GM21381 (cell line): ENCODE data around the gene DMAC2.
A peak's percentile ranks its signal among the peaks of the same experiment; 100 is the strongest.
"Not testable (repeated sequence)": the region's sequence is repeated elsewhere in the genome, so short reads cannot be mapped to it uniquely, and the experiment has no call there.

Experiments
- ATAC-seq: cut with Tn5 transposase; IDR thresholded peaks from one replicate; pipeline ENCODE4 v1.9.1; 2021; ENCODE audit warnings: mild to moderate bottlenecking, moderate library complexity; ENCODE audit not compliant: unreplicated experiment

DMAC2 gene

DNA sequence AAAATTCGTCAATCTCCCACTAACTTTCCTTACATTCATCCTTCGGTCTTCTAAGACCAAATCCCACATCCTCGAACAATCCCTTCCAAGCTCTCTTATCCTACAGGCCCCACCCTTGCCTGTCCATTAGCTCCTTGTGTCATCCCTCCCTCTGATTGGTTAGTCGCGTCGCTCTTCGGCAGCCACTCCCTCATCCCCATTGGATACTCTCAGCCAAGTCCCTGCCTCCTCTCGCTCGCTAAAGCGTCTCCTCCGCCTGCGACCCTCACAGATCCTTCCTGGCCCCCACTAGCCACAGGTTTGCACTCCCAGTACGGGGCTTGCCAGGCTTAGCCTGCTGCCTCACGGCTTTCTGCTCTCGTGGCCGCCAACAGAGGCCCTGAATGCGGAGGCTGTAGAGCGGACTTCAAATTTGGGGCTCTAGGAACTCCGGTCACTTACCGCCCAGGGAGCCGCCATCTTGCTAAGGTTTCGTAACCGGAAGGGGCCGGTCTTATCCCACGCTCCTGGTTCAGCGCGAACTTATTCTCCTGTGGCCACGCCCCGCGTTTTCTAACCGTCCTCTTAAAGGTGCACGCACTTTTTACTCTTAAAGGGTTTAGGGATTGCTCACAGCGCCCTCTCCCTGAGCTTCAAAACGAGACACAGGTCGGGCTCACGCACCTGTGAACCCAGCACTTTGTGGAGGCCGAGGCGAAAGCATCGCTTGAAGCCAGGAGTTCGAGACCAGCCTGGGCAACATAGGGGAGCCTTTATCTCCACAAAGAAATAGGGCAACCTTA lies at the start of gene DMAC2:
TSS of gene DMAC2 (minus strand) at position 472 of the 782 bp plus-strand sequence. CDS start at position 459, 13 bp downstream.
- ATAC-seq = peak; percentile 89

DNA sequence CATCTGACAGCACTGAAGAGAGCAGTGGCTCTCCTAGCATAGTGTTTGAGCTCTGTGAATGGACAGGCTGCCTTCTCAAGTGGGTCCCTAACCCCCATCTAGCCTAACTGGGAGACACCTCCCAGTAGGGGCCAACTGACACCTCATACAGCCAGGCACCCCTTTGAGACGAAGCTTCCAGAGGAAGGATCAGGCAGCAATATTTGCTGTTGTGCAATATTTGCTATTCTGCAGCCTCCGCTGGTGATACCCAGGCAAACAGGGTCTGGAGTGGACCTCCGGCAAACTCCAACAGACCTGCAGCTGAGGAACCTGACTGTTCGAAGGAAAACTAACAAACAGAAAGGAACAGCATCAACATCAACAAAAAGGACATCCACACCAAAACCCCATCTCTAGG lies 47.2 kb upstream of the DMAC2 start:
- not testable (repeated sequence) for ATAC-seq

- ATAC-seq = no peak
These were observed 45.1 kb upstream of the DMAC2 start for GRCh38 chr19:41484822-41485221.

- ATAC-seq = no peak
These were observed 40.6 kb upstream of the DMAC2 start for GRCh38 chr19:41480336-41480735.

DNA sequence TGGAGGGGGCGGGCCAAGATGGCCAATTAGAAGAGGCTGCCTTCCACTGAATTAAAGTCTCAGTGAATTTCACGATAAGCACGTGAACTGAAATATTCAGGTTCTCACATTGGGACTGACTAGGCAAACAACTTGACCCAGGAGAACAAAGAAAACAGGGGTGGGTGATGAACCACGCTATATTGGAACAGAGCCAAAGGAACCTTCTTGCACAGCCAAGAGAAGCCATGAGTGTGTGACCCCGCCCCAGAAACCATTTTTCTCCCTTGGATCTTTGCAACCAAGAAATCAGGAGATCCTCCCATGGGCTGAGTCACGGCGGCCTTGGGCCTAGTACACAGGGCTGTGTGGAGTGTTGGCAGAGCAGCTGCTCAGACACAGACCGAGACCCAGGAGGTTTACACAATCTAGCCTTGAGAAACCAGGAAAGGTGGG lies 40.1 kb upstream of the DMAC2 start:
- no peak for ATAC-seq

DNA sequence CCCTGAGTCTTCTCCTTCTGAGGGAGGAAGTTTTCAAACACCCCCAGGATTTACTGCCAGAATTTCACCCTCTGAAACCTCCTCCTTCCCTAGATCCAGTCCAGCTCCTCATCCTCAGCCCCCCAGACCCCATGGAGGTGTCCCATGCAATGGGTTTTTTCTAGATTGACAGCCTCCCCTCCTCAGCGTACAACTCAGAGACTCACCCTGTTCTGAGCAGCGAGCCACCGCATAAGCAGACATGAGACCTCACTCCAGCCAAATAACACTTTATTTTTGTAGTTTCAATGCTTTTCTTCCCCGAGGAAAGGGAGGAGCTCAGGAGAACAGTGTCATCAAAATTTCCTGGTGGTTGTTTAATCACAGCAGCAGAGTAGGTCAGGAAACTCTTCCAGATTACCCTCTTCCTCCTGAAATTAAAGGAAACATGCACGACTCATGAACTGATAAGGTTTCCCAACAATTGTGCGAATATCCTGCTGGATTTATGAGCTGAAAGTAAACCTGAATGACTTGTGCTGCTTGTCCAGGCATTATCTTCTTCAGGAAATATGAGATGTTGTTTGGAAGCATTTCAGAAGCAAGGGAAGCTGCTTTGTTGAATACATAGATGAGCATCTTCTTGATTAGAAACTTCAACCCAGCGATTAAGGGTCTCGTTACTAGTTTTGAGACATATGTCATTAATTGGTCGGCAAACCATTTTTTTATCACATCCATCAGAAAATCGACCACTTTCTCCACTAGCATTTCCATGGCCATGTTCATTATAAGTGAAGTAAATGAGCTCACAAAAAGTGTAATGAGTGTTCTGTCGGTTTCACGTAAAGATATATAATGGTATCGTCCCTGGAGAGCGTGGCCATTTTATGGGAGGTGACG lies 39.4 kb upstream of the DMAC2 start:
- ATAC-seq = no peak

GRCh38 chr19:41478171-41478570 lies 38.5 kb upstream of the DMAC2 start:
- no peak for ATAC-seq

- ATAC-seq = no peak
These were observed 36.9 kb upstream of the DMAC2 start for GRCh38 chr19:41476583-41476982.

DNA sequence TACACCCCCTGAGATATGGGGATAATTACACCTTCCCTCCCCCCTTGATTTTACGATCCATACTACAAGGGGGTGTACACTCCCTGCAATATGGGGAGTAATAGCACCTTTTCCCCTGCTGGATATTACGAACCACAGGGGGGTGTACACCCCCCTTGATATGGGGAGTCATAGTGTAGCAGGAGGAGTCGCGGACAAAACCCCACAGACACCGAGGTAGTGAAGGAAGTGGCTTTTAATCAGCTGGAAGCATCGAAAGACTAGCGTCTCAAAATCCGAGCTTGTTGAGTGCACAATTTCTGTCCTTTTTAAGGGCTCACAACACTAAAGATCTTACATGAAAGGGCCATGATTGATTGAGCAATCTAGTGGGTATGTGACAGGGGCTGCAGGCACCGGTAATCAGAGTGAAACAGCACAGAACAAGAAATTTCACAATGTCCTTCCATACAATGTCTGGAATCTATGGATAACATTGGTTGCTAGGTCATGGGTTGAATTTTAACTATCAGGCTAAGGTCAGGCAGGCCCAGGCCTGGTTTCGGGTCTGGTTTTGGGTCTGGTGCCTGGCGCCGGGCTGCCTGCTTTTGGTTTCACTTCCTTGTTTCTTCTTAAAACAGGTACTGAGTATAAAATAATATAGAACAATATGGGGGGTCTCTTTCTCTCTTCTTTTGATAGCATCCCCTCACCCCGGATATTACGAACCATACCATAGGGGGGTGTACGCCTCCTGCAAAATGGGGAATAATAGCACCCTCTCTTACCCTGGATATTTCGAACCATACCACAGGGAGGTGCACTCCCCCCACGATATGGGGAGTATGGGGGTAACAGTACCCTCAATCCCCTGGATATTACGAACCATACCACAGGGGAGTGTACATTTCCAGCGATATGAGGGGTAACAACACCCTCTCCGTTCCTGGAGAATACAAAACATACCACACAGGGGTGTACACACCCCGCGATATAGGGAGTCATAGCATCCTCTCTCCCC lies 23.8 kb upstream of the DMAC2 start:
- not testable (repeated sequence) for ATAC-seq

- ATAC-seq = no peak
These were observed 22.8 kb upstream of the DMAC2 start for GRCh38 chr19:41462497-41462896.

- peak; percentile 82 for ATAC-seq
These were observed 17.5 kb upstream of the DMAC2 start for GRCh38 chr19:41457241-41457640.

GRCh38 chr19:41456342-41456918 lies 16.7 kb upstream of the DMAC2 start:
- no peak for ATAC-seq

DNA sequence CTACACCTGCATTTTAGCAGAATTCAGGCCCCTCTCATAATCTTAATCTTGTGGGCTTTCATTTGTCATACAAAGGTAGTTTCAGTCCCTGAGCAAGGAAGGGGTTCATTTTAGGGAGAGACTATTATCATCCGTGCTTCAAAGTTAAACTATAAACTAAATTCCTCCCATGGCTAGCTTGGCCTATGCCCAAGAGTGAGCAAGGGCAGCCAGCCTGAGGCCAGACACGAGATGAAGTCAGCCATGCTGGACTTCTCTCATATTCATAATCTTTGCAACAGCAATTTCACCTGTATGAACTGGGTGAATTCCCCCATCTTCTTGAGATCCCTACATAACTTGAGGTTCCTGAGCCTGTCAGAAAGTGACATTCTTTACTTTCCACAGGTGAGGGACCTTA lies 16.2 kb upstream of the DMAC2 start:
- ATAC-seq = no peak

DNA sequence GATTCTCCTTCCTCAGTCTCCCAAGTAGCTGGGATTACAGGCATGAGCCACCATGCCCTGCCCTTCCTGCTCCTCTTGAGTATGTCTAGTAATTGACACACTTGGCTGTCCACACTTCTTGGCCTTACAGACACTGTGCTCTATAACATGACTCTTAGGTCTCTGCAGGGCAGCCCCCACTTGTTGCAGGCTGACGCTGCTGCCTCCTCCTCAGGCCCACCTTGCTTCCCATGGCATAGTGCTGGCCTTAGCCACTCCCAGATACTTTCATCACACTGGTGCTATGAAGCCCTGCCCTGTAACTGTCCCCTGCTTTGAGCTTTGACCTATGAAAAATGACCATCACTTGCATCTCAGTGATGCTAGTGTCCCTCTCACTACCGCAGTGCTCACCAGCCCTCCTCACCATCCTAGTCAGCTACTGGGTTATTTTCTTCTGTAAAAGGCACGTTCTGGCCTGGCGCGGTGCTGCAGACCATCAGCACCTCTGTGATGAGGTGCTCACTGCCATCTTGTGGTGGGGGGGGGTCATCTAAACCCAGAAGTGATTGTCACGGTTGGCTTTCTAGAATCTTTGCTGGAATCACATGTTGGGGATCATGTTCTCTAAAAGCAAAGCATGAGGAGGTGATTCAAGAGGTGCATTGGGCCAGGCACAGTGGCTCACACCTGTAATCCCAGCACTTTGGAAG lies 13.0 kb upstream of the DMAC2 start:
- ATAC-seq = no peak

DNA sequence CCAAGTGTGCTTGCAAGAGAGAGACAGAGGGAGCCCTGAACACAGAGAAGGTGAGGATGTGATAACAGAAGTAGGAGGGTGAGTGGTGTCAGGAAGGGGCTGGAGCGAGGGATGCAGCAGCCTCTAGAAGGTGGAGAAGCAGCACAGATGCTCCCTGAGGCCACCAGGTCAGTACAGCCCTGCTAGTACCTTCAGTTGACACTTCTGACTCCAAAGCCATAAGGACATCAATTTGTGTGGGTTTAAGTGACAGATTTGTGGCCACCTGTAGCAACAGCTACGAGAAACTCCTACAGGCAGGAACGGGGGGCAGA lies 10.1 kb upstream of the DMAC2 start:
- ATAC-seq = no peak

- peak; percentile 62 for ATAC-seq
These were observed 9.6 kb upstream of the DMAC2 start for GRCh38 chr19:41449079-41449864.

GRCh38 chr19:41447732-41448332 lies 8.1 kb upstream of the DMAC2 start:
- no peak for ATAC-seq

- ATAC-seq = no peak
These were observed 5.9 kb upstream of the DMAC2 start for GRCh38 chr19:41445575-41445974.
